ENCODE data around the gene CNOT9. TPM values are rescaled to one million over a fixed set of nuclear protein-coding genes. Genes with fewer than 3 reads are reported as not detected.

The CNOT9 gene
- polyA plus RNA-seq, 1 experiment: 38.3 TPM

GRCh38 chr2:218635719-218636118 lies 67.1 kb downstream of the CNOT9 start:
- ChIA-PET CTCF (no interaction called here), POLR2A (interaction anchor here (0.6 kb wide), 1 partner anchor 17 kb away, joined by 4 read pairs; no protein-coding TSS in a partner anchor)
- TF ChIP-seq CTCF (IDR thresholded peaks at IDR 0.05; ENCODE audit: insufficient read depth, low read depth, low read length): no peak
- Histone ChIP-seq H3K36me3 (ENCODE audit: control insufficient read depth, insufficient read depth, low read length) (peaks cover 17% of the 10 kb centered on the region), H3K4me3 (ENCODE audit: low read depth, low read length) (no peak overlapping the region), H3K27me3 (ENCODE audit: control insufficient read depth, insufficient read depth, low read length) (no peaks in the 10 kb centered on the region)
- DNase-seq (ENCODE audit: low read depth): no peak

GRCh38 chr2:218638372-218638771 lies 69.7 kb downstream of the CNOT9 start:
- ChIA-PET POLR2A (no interaction called here), CTCF (interaction anchor here (0.6 kb wide), 1 partner anchor 660 kb away, joined by 3 read pairs; no protein-coding TSS in a partner anchor)
- DNase-seq (ENCODE audit: low read depth): no peak
- H3K27me3 ChIP-seq (ENCODE audit: control insufficient read depth, insufficient read depth, low read length): no peaks in the 10 kb centered on the region
- peaks cover 27% of the 10 kb centered on the region for H3K36me3 ChIP-seq (ENCODE audit: control insufficient read depth, insufficient read depth, low read length)
- TF ChIP-seq CTCF (IDR thresholded peaks at IDR 0.05; ENCODE audit: insufficient read depth, low read depth, low read length): no peak
- no peak overlapping the region for H3K4me3 ChIP-seq (ENCODE audit: low read depth, low read length)

- Histone ChIP-seq H3K4me3 (ENCODE audit: low read depth, low read length) (no peak overlapping the region), H3K27me3 (ENCODE audit: control insufficient read depth, insufficient read depth, low read length) (no peaks in the 10 kb centered on the region), H3K36me3 (ENCODE audit: control insufficient read depth, insufficient read depth, low read length) (peaks cover 41% of the 10 kb centered on the region)
- ChIA-PET POLR2A (no interaction called here), CTCF (no interaction called here)
- no peak for TF ChIP-seq CTCF (IDR thresholded peaks at IDR 0.05; ENCODE audit: insufficient read depth, low read depth, low read length)
- no peak for DNase-seq (ENCODE audit: low read depth)
These were observed 73.5 kb downstream of the CNOT9 start for GRCh38 chr2:218642121-218642656.

GRCh38 chr2:218642786-218643185 lies 74.1 kb downstream of the CNOT9 start:
- DNase-seq (ENCODE audit: low read depth): no peak
- no peaks in the 10 kb centered on the region for H3K27me3 ChIP-seq (ENCODE audit: control insufficient read depth, insufficient read depth, low read length)
- ChIA-PET CTCF (no interaction called here), POLR2A (no interaction called here)
- H3K4me3 ChIP-seq (ENCODE audit: low read depth, low read length): no peak overlapping the region
- peaks cover 44% of the 10 kb centered on the region for H3K36me3 ChIP-seq (ENCODE audit: control insufficient read depth, insufficient read depth, low read length)
- no peak for TF ChIP-seq CTCF (IDR thresholded peaks at IDR 0.05; ENCODE audit: insufficient read depth, low read depth, low read length)

GRCh38 chr2:218643751-218644310 lies 75.2 kb downstream of the CNOT9 start:
- ChIA-PET CTCF (no interaction called here), POLR2A (no interaction called here)
- no peak for DNase-seq (ENCODE audit: low read depth)

More at GRCh38 chr2:218643751-218644310, 75.2 kb downstream of the CNOT9 start:
- H3K27me3 ChIP-seq (ENCODE audit: control insufficient read depth, insufficient read depth, low read length): no peaks in the 10 kb centered on the region
- peaks cover 41% of the 10 kb centered on the region for H3K36me3 ChIP-seq (ENCODE audit: control insufficient read depth, insufficient read depth, low read length)
- H3K4me3 ChIP-seq (ENCODE audit: low read depth, low read length): no peak overlapping the region
- no peak for TF ChIP-seq CTCF (IDR thresholded peaks at IDR 0.05; ENCODE audit: insufficient read depth, low read depth, low read length)
